Thymus (tissue), 11 donors: ENCODE data around the gene MBNL2. TPM values are rescaled to one million over a fixed set of nuclear protein-coding genes. Genes with fewer than 3 reads are reported as not detected.

Source experiments
- DNase-seq, 9 donors: peaks; one replicate each; pipeline ENCODE4 v3.0.0-alpha.2; 2013; ENCODE audit warnings: low spot score in 9 of 9, low read depth in 6 of 9, missing footprints in 1 of 9
- H3K27ac ChIP-seq, 2 donors: one replicate each; pipeline ENCODE4 v1.5.1; 2013; ENCODE audit warnings: control low read depth in 1 of 2, low read depth in 1 of 2, low read length in 1 of 2, mild to moderate bottlenecking in 1 of 2, moderate library complexity in 1 of 2
- H3K27me3 ChIP-seq, 2 donors: one replicate each; pipeline ENCODE4 v1.5.1; 2013; ENCODE audit warnings: low read length in 1 of 2; ENCODE audit not compliant: control insufficient read depth in 2 of 2, insufficient read depth in 1 of 2
- H3K36me3 ChIP-seq, 2 donors: one replicate each; pipeline ENCODE4 v1.5.1; 2013; ENCODE audit warnings: low read length in 1 of 2, mild to moderate bottlenecking in 1 of 2, moderate library complexity in 1 of 2; ENCODE audit not compliant: control insufficient read depth in 2 of 2, insufficient read depth in 2 of 2
- H3K4me1 ChIP-seq, 2 donors: one replicate each; pipeline ENCODE4 v1.5.1; 2013; ENCODE audit warnings: low read length in 2 of 2; ENCODE audit not compliant: control insufficient read depth in 2 of 2, insufficient read depth in 2 of 2
- H3K4me3 ChIP-seq, 2 donors: one replicate each; pipeline ENCODE4 v1.5.1; 2013; ENCODE audit warnings: low read length in 2 of 2, control low read depth in 1 of 2, mild to moderate bottlenecking in 1 of 2
- H3K9me3 ChIP-seq, 2 donors: one replicate each; pipeline ENCODE4 v1.5.1; 2013; ENCODE audit warnings: low read length in 1 of 2, mild to moderate bottlenecking in 1 of 2; ENCODE audit not compliant: control insufficient read depth in 2 of 2, insufficient read depth in 1 of 2
- WGBS: extraction: QIAGEN DNeasy Blood & Tissue Kit; methylation state at CpG from one replicate; pipeline ENCODE4 v1.1.7; 2013; 5-methylcytosine and 5-hydroxymethylcytosine counted together
- polyA plus RNA-seq: library from polyadenylated mRNA; stranded (reverse); fragments of 200-250 nt; gene quantifications from one replicate; pipeline ENCODE4 v1.2.3, GENCODE V29; 2013
- total RNA-seq: library from RNA; stranded (reverse); fragments of 120-200 nt; gene quantifications from one replicate; pipeline ENCODE4 v1.2.4, GENCODE V29; 2013
- donor health status: healthy.

The MBNL2 gene
- total and polyA plus RNA-seq, 2 donors, result 22.7 to 27.1 TPM

DNA sequence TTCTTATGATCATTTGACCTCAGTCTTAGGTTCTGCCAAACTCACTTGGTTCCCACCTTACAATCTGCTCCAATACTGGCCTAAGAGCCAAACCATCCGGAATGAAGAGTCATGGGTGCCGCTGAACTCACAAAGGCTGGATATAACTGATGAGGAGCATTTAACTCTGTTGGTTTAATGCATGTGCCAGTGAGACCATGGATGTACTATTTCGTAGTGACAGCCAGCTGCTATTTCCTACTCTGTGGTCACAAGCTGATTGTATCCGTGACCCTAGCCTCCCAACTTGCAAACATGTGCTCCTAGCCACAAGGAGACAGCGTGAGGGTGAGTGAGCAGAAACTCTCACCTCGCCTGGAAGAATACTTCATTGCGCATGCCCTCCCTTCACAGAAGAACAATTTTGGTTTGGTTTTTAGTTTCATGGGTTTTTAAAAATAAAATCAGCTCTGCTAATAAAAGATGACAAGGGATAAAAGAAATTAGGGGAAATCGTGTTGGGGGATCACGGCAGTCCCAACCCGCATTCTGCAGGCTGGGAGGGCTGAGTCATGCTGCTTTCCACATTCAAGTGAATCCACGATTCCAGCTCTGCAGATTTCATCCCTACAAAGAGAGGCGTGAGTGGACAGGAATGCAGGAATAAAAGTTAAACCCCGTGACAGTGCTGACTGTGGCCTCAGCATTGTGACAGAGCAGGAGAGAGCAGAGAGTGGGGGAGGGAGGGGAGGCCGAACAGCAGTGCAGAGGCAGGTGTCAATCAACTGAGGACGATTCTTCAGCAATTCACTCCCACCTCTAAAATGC lies 145.1 kb downstream of the MBNL2 start:
- peak in 1 of 9 donors; percentile 18 for DNase-seq
- 63% methylated on average over 15 of the region's 15 CpGs for WGBS

GRCh38 chr13:97369261-97369893 lies 147.2 kb downstream of the MBNL2 start:
- WGBS, result 17% methylated on average over 4 of the region's 4 CpGs
- peak in 1 of 9 donors; percentile 22 for DNase-seq
- Histone ChIP-seq H3K36me3 (peaks cover 2 to 5% of the 10 kb centered on the region in 2 donors), H3K4me3 (peak overlapping the region in 1 of 2 donors; percentile 33), H3K27ac (no peak overlapping the region), H3K27me3 (no peaks in the 10 kb centered on the region), H3K4me1 (peaks cover 0 to 8% of the 10 kb centered on the region in 2 donors), H3K9me3 (no peaks in the 10 kb centered on the region)

More for the DNA sequence above, 145.1 kb downstream of the MBNL2 start:
- H3K36me3 ChIP-seq, result peaks cover 2 to 5% of the 10 kb centered on the region in 2 donors
- no peaks in the 10 kb centered on the region for H3K9me3 ChIP-seq
- no peaks in the 10 kb centered on the region for H3K27me3 ChIP-seq
- H3K4me1 ChIP-seq, result peaks cover 0 to 8% of the 10 kb centered on the region in 2 donors
- H3K27ac ChIP-seq, result no peak overlapping the region
- H3K4me3 ChIP-seq, result no peak overlapping the region

- Histone ChIP-seq H3K4me3 (no peak overlapping the region), H3K36me3 (peaks cover under 1 to 7% of the 10 kb centered on the region in 2 donors)
Observed at GRCh38 chr13:97371486-97372109, 149.5 kb downstream of the MBNL2 start.

GRCh38 chr13:97372936-97373335 lies 150.8 kb downstream of the MBNL2 start:
- DNase-seq, result no peak
- 93% methylated on average over 4 of the region's 4 CpGs for WGBS
- no peak overlapping the region for H3K4me3 ChIP-seq
- H3K4me1 ChIP-seq, result no peaks in the 10 kb centered on the region
- H3K9me3 ChIP-seq, result no peaks in the 10 kb centered on the region
- H3K27me3 ChIP-seq, result no peaks in the 10 kb centered on the region
- peaks cover 3 to 9% of the 10 kb centered on the region in 2 donors for H3K36me3 ChIP-seq
- no peak overlapping the region for H3K27ac ChIP-seq

More at GRCh38 chr13:97371486-97372109, 149.5 kb downstream of the MBNL2 start:
- WGBS, result 98% methylated on average over 7 of the region's 7 CpGs
- Histone ChIP-seq H3K9me3 (no peaks in the 10 kb centered on the region), H3K27ac (no peak overlapping the region), H3K4me1 (peaks cover 0 to 8% of the 10 kb centered on the region in 2 donors), H3K27me3 (no peaks in the 10 kb centered on the region)
- no peak for DNase-seq

DNA sequence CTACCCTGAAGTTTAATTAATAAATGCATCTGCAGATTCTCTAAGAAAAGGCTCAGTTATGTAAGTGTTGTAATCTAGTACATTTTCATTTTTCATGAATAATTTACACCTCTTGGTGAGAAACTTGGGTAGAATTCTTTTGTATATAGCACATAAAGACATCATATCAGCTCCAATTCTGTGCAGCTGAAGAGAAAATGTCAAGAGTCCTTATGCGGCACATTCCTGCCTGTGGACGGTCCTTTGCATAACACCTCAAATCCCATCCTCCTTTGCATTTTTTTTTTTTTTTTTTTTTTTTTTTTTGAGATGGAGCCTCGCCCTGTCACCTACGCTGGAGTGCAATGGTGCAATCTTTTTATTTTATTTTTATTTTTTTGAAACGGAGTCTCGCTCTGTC lies 151.7 kb downstream of the MBNL2 start:
- Histone ChIP-seq H3K4me1 (no peaks in the 10 kb centered on the region), H3K27ac (no peak overlapping the region), H3K27me3 (no peaks in the 10 kb centered on the region), H3K36me3 (peaks cover 3 to 9% of the 10 kb centered on the region in 2 donors), H3K9me3 (no peaks in the 10 kb centered on the region), H3K4me3 (no peak overlapping the region)
- 98% methylated on average over 6 of the region's 6 CpGs for WGBS
- DNase-seq, result no peak

GRCh38 chr13:97376981-97377380 lies 154.8 kb downstream of the MBNL2 start:
- no peak for DNase-seq
- Histone ChIP-seq H3K4me3 (no peak overlapping the region), H3K27ac (no peak overlapping the region), H3K36me3 (peaks cover 3 to 4% of the 10 kb centered on the region in 2 donors), H3K27me3 (no peaks in the 10 kb centered on the region), H3K9me3 (no peaks in the 10 kb centered on the region), H3K4me1 (no peaks in the 10 kb centered on the region)
- 97% methylated on average over 6 of the region's 6 CpGs for WGBS

DNA sequence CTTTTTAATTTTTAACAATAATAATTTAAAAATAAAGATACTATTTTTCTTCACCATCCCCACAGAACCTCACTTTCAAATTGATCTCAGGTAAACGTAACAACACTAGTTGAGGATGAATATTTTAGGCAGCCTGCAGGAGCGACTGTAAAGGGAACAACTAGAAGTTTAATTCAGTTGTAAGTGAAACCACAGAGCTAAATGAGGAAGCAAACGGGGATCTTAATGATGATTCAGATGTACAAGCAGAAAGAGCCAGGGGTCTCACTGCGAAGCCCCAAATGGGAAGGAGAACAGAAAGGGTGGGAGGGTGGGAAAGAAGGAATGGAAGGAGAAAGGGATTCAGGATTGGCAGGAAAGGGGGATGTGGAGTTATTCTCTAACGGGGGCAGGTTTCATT lies 157.3 kb downstream of the MBNL2 start:
- no peaks in the 10 kb centered on the region for H3K27me3 ChIP-seq
- H3K27ac ChIP-seq, result no peak overlapping the region
- WGBS, result 48% methylated on average over 5 of the region's 5 CpGs
- H3K4me3 ChIP-seq, result no peak overlapping the region
- no peak for DNase-seq
- H3K36me3 ChIP-seq, result peaks cover 3 to 8% of the 10 kb centered on the region in 2 donors
- no peaks in the 10 kb centered on the region for H3K4me1 ChIP-seq
- no peaks in the 10 kb centered on the region for H3K9me3 ChIP-seq

DNA sequence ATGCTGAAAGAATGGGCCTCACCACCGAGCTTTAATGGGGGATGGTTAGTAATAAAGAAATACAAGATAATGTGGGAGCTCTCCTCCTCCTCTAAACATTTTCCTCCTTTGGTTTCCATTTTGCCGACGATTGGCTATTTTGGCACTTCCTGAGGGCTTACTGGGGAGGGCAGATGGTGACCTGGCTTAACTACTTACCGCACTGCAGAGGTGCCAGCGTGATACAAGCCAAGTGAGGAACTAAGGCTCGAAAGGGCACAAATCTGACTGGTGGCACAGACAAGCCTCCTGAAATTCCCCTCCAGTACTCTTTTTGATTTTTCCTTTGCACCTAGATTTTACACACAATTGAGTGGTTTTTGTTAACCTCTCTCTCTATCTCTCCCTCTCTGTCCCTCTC lies 158.6 kb downstream of the MBNL2 start:
- H3K36me3 ChIP-seq, result peaks cover 3 to 8% of the 10 kb centered on the region in 2 donors
- H3K9me3 ChIP-seq, result no peaks in the 10 kb centered on the region
- 96% methylated on average over 6 of the region's 6 CpGs for WGBS
- DNase-seq, result no peak
- H3K4me1 ChIP-seq, result no peaks in the 10 kb centered on the region
- no peaks in the 10 kb centered on the region for H3K27me3 ChIP-seq
- H3K4me3 ChIP-seq, result no peak overlapping the region
- no peak overlapping the region for H3K27ac ChIP-seq

DNA sequence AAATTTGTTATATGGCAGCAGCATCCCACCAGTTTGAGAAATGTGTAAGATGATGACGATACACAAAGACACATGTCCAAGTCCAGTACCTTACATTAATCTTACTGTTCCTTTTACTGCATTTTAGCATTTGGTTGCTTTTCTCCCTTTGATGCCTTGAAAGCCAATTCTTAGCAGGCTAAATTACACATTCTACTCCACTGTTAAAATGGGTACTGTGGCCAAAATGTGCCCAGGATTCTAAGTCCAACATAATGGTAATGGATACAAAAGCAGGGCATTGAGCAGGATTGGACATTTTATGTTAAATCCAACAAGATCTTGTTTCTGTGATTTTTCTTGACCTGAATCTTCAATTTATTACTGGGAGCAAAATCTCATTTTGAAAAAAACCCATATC lies 159.1 kb downstream of the MBNL2 start:
- 99% methylated on average over 1 of the region's 1 CpG for WGBS

More for the DNA sequence above, 159.1 kb downstream of the MBNL2 start:
- H3K27ac ChIP-seq, result no peak overlapping the region
- no peaks in the 10 kb centered on the region for H3K9me3 ChIP-seq
- no peak overlapping the region for H3K4me3 ChIP-seq
- H3K27me3 ChIP-seq, result no peaks in the 10 kb centered on the region
- peaks cover 4 to 8% of the 10 kb centered on the region in 2 donors for H3K36me3 ChIP-seq
- H3K4me1 ChIP-seq, result peaks cover 0 to 2% of the 10 kb centered on the region in 2 donors
- no peak for DNase-seq
